ENCODE results near the gene PAPPA2. TPM values are rescaled to one million over a fixed set of nuclear protein-coding genes. Genes with fewer than 3 reads are reported as not detected.
"Not testable (repeated sequence)": the region's sequence is repeated elsewhere in the genome, so short reads cannot be mapped to it uniquely, and the experiment has no call there.

The PAPPA2 gene
- total and polyA plus RNA-seq, 12 donors: 0.03 to 0.87 (median 0.10) TPM; not detected in 1

- H3K27ac ChIP-seq: no peak overlapping the region
- TF ChIP-seq POLR2A (IDR thresholded peaks at IDR 0.05): no peak
- TF ChIP-seq CTCF (IDR thresholded peaks at IDR 0.05): no peak
- no peaks in the 10 kb centered on the region for H3K27me3 ChIP-seq
- no peaks in the 10 kb centered on the region for H3K4me1 ChIP-seq (replicated peaks in 1 of 2)
- 74 to 79% (median 76%) methylated on average over 3 of the region's 3 CpGs for WGBS, 4 donors
- no peaks in the 10 kb centered on the region for H3K9me3 ChIP-seq (replicated peaks in 1 of 3)
- DNase-seq: no peak
- intact Hi-C loops (cut with DNase I): no loop called here
- no peak overlapping the region for H3K4me3 ChIP-seq
- H3K36me3 ChIP-seq (replicated peaks in 1 of 2): no peaks in the 10 kb centered on the region
These were observed 162.4 kb downstream of the PAPPA2 start for GRCh38 chr1:176625365-176625764.

DNA sequence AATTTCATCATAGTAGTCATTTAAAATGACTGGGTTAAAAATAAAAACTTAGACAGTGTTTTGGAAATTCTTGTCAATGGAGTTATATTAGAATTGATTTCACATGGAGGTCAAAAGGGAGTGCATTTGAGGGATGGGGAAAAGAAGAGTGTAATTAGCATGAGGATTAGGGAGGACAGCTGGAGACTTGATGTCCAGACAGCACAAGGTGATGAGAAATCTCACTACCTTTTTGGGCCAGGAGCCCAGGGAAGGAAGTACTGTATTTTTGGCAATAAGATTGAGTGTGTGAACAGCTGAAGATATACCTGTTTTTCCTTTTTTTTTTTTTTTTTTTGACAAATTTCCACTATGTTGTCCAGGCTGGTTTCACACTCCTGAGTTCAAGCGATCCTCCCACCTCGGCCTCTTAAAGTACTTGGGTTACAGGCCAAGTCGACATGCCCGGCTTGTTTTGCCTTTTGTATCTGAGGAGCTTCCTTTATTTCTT lies 163.6 kb downstream of the PAPPA2 start:
- intact Hi-C loops (cut with DNase I): no loop called here
- H3K4me3 ChIP-seq: no peak overlapping the region
- H3K27me3 ChIP-seq: no peaks in the 10 kb centered on the region
- no peaks in the 10 kb centered on the region for H3K4me1 ChIP-seq (replicated peaks in 1 of 2)
- DNase-seq: no peak
- TF ChIP-seq CTCF (IDR thresholded peaks at IDR 0.05): no peak
- TF ChIP-seq POLR2A (IDR thresholded peaks at IDR 0.05): no peak
- no peaks in the 10 kb centered on the region for H3K36me3 ChIP-seq (replicated peaks in 1 of 2)
- H3K27ac ChIP-seq: no peak overlapping the region
- no peaks in the 10 kb centered on the region for H3K9me3 ChIP-seq (replicated peaks in 1 of 3)
- WGBS, 4 donors: 75 to 86% (median 80%) methylated on average over 4 of the region's 4 CpGs

DNA sequence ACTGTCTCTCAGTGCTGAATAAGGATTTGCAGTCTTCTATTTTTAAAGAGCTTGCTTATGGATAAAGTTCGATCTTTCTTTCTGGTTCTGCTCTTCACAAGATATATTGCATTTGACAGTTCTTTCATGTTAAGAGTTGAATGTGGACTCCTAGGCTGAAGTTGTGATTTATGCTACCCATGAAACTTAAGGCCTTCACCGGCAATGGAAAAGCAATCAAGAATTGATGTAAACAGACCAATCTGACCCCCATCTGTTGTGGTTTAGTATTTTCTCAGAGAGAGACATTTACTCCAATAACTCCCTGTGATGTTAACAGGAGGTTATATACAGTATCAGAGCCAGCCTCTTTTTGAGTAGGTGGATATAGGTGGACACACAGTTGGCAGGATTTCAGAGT lies 165.8 kb downstream of the PAPPA2 start:
- no peak overlapping the region for H3K27ac ChIP-seq
- no peak overlapping the region for H3K4me3 ChIP-seq
- no peaks in the 10 kb centered on the region for H3K36me3 ChIP-seq (replicated peaks in 1 of 2)
- no peak for TF ChIP-seq CTCF (IDR thresholded peaks at IDR 0.05)
- TF ChIP-seq POLR2A (IDR thresholded peaks at IDR 0.05): no peak
- no peaks in the 10 kb centered on the region for H3K4me1 ChIP-seq (replicated peaks in 1 of 2)
- DNase-seq: no peak
- WGBS, 4 donors: 30 to 42% (median 40%) methylated on average over 2 of the region's 2 CpGs
- intact Hi-C loops (cut with DNase I): no loop called here
- H3K9me3 ChIP-seq (replicated peaks in 1 of 3): no peaks in the 10 kb centered on the region
- no peaks in the 10 kb centered on the region for H3K27me3 ChIP-seq

DNA sequence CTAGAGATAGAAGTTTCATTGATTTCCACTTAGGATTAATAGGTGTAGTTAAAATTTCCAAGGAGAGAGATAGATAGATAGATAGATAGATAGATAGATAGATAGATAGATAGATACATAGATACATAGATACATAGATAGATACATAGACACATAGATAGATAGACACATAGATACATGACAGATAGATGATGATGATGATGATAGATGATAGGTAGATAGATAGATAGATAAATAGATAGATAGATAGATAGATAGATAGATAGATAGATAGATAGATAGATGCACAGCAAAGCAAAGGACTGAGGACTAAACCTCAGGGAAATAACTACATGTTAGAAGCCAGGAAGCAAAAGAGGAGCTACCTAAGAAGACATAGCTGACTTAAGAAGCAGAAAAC lies 171.8 kb downstream of the PAPPA2 start:
- H3K27ac ChIP-seq; DNase-seq; H3K27me3 ChIP-seq; H3K4me3 ChIP-seq; intact Hi-C loops (cut with DNase I); H3K9me3 ChIP-seq (replicated peaks in 1 of 3); H3K4me1 ChIP-seq (replicated peaks in 1 of 2); H3K36me3 ChIP-seq (replicated peaks in 1 of 2): not testable (repeated sequence)

DNA sequence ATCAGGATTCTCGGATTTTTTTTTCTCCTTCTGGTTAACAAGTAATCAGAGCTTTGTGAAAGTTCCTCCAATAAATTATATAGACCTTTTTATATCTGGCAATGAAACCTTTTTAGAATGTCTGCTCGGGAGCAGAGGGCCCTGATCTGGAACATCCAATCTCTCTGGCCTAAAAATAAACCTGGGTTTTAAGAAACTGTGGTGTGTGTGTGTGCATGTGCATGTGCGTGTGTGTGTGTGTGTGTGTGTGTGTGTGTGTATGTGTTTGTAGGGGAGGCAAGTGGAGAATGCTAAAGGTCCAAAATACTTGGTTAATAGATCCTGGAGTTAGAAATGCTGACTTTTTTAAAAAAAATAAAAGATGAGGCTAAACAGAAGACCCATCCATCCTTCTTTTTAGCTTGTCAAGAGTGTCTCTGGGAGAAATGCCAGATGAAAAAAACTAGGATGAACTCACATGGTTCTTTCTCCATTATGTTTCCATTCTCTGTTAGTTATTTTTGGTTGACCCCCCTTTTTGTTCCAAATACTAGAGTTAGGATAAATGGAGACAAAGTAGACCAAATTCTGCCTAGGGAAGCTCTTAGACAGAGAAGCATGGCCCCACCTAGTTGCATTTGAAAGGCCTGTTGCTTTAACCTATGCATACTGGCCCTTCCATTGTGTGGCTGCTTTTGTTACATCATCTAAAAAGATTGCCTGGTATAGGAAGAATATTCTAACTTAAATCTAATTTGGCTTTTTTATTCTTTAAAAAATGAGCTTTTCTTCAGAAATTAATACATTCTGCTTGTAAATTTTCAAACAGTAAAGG lies 175.9 kb downstream of the PAPPA2 start:
- 50 to 61% (median 57%) methylated on average over 3 of the region's 3 CpGs for WGBS, 4 donors
- Histone ChIP-seq H3K9me3 (replicated peaks in 1 of 3) (no peaks in the 10 kb centered on the region), H3K4me3 (no peak overlapping the region), H3K36me3 (replicated peaks in 1 of 2) (no peaks in the 10 kb centered on the region), H3K4me1 (replicated peaks in 1 of 2) (no peaks in the 10 kb centered on the region), H3K27ac (no peak overlapping the region), H3K27me3 (no peaks in the 10 kb centered on the region)
- intact Hi-C loops (cut with DNase I): no loop called here
- no peak for DNase-seq
- TF ChIP-seq POLR2A (IDR thresholded peaks at IDR 0.05) (no peak), CTCF (IDR thresholded peaks at IDR 0.05) (no peak)
